Endodermal cell (in vitro differentiated cells): ENCODE data around the gene JAML. TPM values are rescaled to one million over a fixed set of nuclear protein-coding genes. Genes with fewer than 3 reads are reported as not detected.

Experiments
- DNase-seq: peaks from one replicate; pipeline ENCODE4 v3.0.0-alpha.2; 2017
- H3K27ac ChIP-seq: 2 replicates; pipeline ENCODE4 v1.5.1; 2013; ENCODE audit warnings: mild to moderate bottlenecking, low read depth, low read length, moderate library complexity
- H3K27me3 ChIP-seq: 2 replicates; pipeline ENCODE4 v1.6.1; 2013; ENCODE audit warnings: mild to moderate bottlenecking, low read length, moderate library complexity; ENCODE audit not compliant: insufficient read depth, control insufficient read depth, poor library complexity, severe bottlenecking
- H3K36me3 ChIP-seq: 2 replicates; pipeline ENCODE4 v1.7.0; 2013; ENCODE audit warnings: mild to moderate bottlenecking, low read length, moderate library complexity; ENCODE audit not compliant: control insufficient read depth, insufficient read depth
- H3K4me1 ChIP-seq: one replicate; pipeline ENCODE4 v1.7.0; 2013; ENCODE audit warnings: low read length; ENCODE audit not compliant: control insufficient read depth, insufficient read depth
- H3K4me3 ChIP-seq: 2 replicates; pipeline ENCODE4 v1.5.1; 2013; ENCODE audit warnings: mild to moderate bottlenecking, low read length, moderate library complexity
- H3K9ac ChIP-seq: 2 replicates; pipeline ENCODE4 v1.6.1; 2013; ENCODE audit warnings: mild to moderate bottlenecking, low read length, moderate library complexity; ENCODE audit not compliant: poor library complexity, severe bottlenecking; ENCODE audit errors: extremely low read depth
- H3K9me3 ChIP-seq: 2 replicates; pipeline ENCODE4 v1.6.1; 2013; ENCODE audit warnings: mild to moderate bottlenecking, low read length, moderate library complexity; ENCODE audit not compliant: control insufficient read depth
- H3K27ac Mint-ChIP-seq: 2 replicates; pipeline ENCODE4 v1.8.0; 2020; ENCODE audit warnings: mixed read lengths
- H3K27me3 Mint-ChIP-seq: 2 replicates; pipeline ENCODE4 v1.8.0; 2021; ENCODE audit warnings: mild to moderate bottlenecking, mixed read lengths; ENCODE audit not compliant: insufficient read depth
- H3K36me3 Mint-ChIP-seq: 2 replicates; pipeline ENCODE4 v1.8.0; 2020; ENCODE audit warnings: low read depth, mixed read lengths
- H3K4me1 Mint-ChIP-seq: 2 replicates; pipeline ENCODE4 v1.8.0; 2020; ENCODE audit warnings: mixed read lengths
- H3K4me3 Mint-ChIP-seq: 2 replicates; pipeline ENCODE4 v1.8.0; 2020; ENCODE audit warnings: mild to moderate bottlenecking, moderate library complexity, mixed read lengths
- H3K9me3 Mint-ChIP-seq: 2 replicates; pipeline ENCODE4 v1.8.0; 2020; ENCODE audit warnings: mild to moderate bottlenecking, mixed read lengths
- CTCF ChIP-seq: fragments of 200-600 bp; sonication (generic); conservative IDR thresholded peaks from 2 replicates; pipeline ENCODE4 v1.5.0; 2021; ENCODE audit warnings: antibody characterized with exemption, mild to moderate bottlenecking
- WGBS, 2 experiments: methylation state at CpG; one replicate each; pipeline versions ENCODE4 v1.1.5 to v1.1.7; 2013; ENCODE audit warnings: missing lambda C conversion rate in 2 of 2, mixed read lengths in 1 of 2; ENCODE audit not compliant: insufficient coverage in 1 of 2, insufficient read length in 1 of 2; 5-methylcytosine and 5-hydroxymethylcytosine counted together
- total RNA-seq, 2 donors: library from RNA; stranded (reverse); fragmentation: NEBNext Ultra II Directional in 1 of 2; extraction: Animal tissue kit (Norgen Biotek cat#: 25700) in 1 of 2; gene quantifications; 2 replicates in 1 of 2; 3 replicates in 1 of 2; pipeline ENCODE4 v1.2.1, GENCODE V29; 2021

JAML gene
- total RNA-seq, 2 donors from 2014 or later, result 0.40 to 0.55 TPM

GRCh38 chr11:118161786-118162185 lies 63.0 kb downstream of the JAML start:
- Histone ChIP-seq H3K9ac (no peak overlapping the region), H3K27me3 (peaks cover 78% of the 10 kb centered on the region), H3K4me3 (no peak overlapping the region), H3K27ac (no peak overlapping the region), H3K4me1 (no peaks in the 10 kb centered on the region), H3K9me3 (no peaks in the 10 kb centered on the region), H3K36me3 (no peaks in the 10 kb centered on the region)
- peaks cover 89% of the 10 kb centered on the region for H3K27me3 Mint-ChIP-seq
- no peaks in the 10 kb centered on the region for H3K36me3 Mint-ChIP-seq
- H3K4me3 Mint-ChIP-seq, result no peak overlapping the region
- DNase-seq, result no peak
- peaks cover 10% of the 10 kb centered on the region for H3K4me1 Mint-ChIP-seq
- H3K27ac Mint-ChIP-seq, result no peak overlapping the region
- TF ChIP-seq CTCF, result no peak
- H3K9me3 Mint-ChIP-seq, result no peaks in the 10 kb centered on the region
- WGBS, 2 experiments, result 80 to 86% methylated on average over 4 to 6 of the region's 6 CpGs

- H3K36me3 ChIP-seq, result no peaks in the 10 kb centered on the region
- TF ChIP-seq CTCF, result no peak
- Mint-ChIP-seq H3K9me3 (no peaks in the 10 kb centered on the region), H3K4me1 (peaks cover 23% of the 10 kb centered on the region), H3K27ac (no peak overlapping the region), H3K4me3 (peak overlapping the region; percentile 29), H3K27me3 (peaks cover 97% of the 10 kb centered on the region), H3K36me3 (no peaks in the 10 kb centered on the region)
- H3K4me1 ChIP-seq, result peaks cover 3% of the 10 kb centered on the region
- no peak overlapping the region for H3K4me3 ChIP-seq
- no peak overlapping the region for H3K9ac ChIP-seq
- peaks cover 100% of the 10 kb centered on the region for H3K27me3 ChIP-seq
- WGBS, 2 experiments, result 42 to 49% methylated on average over 6 to 10 of the region's 10 CpGs
- H3K27ac ChIP-seq, result no peak overlapping the region
- no peak for DNase-seq
- H3K9me3 ChIP-seq, result no peaks in the 10 kb centered on the region
Measured at GRCh38 chr11:118157186-118157895, 67.5 kb downstream of the JAML start.

- peak; percentile 27 for TF ChIP-seq CTCF
- 2 to 6% methylated on average over 12 to 21 of the region's 21 CpGs for WGBS, 2 experiments
- peak overlapping the region; percentile 29 for H3K4me3 Mint-ChIP-seq
- Histone ChIP-seq H3K36me3 (no peaks in the 10 kb centered on the region), H3K27ac (no peak overlapping the region), H3K9me3 (no peaks in the 10 kb centered on the region), H3K4me3 (peak overlapping the region; percentile 39), H3K27me3 (peaks cover 100% of the 10 kb centered on the region), H3K9ac (no peak overlapping the region), H3K4me1 (peaks cover 3% of the 10 kb centered on the region)
- H3K4me1 Mint-ChIP-seq, result peaks cover 23% of the 10 kb centered on the region
- no peaks in the 10 kb centered on the region for H3K36me3 Mint-ChIP-seq
- no peak overlapping the region for H3K27ac Mint-ChIP-seq
- DNase-seq, result peak; percentile 80
- peaks cover 97% of the 10 kb centered on the region for H3K27me3 Mint-ChIP-seq
- no peaks in the 10 kb centered on the region for H3K9me3 Mint-ChIP-seq
Measured at GRCh38 chr11:118156531-118157185, 68.2 kb downstream of the JAML start.
